ENCODE data around the gene DAZAP1.

The DAZAP1 gene

DNA sequence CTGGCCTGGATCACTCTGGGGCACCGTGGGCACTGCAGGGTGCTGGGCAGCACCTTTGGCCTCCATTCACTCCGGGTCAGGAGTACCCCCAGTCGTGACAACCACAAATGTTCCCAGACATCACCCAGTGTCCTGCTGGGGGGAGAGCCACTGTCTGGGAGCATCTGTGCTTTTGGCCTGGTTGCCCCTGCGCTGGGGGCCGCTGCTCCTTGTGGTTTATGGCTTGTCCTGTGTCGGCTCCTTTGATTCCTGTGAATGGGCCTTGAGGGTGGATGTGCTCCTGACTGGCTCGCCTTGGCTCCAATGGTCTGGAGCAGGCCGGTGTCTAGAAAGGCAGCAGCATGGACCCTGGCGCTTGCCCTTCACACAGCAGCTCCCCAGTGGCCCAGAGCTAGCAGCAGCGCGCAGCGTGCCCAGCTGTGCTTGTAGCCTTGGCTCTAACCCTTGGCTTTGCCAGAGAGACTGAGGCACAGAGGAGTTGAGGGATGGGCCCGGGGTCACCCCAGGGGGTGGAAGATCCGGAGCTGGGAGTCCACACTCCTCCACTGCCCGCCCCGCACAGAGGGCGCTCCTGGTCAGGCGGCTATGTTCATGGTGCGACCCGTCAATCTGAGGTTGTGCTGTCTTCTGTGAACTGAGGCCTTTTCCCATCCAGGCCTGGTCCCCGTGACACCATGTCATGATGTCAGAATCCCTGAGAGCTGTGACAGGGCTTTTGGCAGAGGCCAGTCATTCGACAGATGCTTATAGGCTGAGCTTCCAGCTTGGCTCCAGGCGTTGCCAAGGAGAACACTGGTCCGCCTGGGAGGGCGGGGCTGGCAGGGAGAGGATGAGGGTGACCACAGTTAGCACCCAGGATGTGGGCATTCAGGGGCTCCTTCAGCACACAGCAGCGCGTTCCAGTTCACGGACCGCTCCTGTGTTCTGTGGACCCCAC is 4.1 kb downstream of the DAZAP1 start:
- no peak for DNase-seq (ENCODE audit: low spot score)
- Histone ChIP-seq H3K4ac (ENCODE audit: low read length) (no peak overlapping the region), H4K8ac (ENCODE audit: low read depth, low read length) (peak overlapping the region; percentile 65), H3K79me1 (ENCODE audit: low read depth, low read length) (peaks cover 48% of the 10 kb centered on the region), H2AK5ac (ENCODE audit: low read depth, low read length) (peak overlapping the region; percentile 63), H3K4me3 (ENCODE audit: low read length in 2 of 2) (no peak overlapping the region), H3K36me3 (replicated peaks in 1 of 2; ENCODE audit: control insufficient read depth in 2 of 2, insufficient read depth in 2 of 2, low read length in 2 of 2) (peaks cover 21 to 58% of the 10 kb centered on the region in 2 donors), H2BK5ac (ENCODE audit: low read length) (no peak overlapping the region), H3K9me3 (replicated peaks in 1 of 2; ENCODE audit: control insufficient read depth in 2 of 2, insufficient read depth in 1 of 2, low read depth in 1 of 2, low read length in 2 of 2) (no peaks in the 10 kb centered on the region), H3K9ac (ENCODE audit: low read depth, low read length, poor library complexity) (peak overlapping the region; percentile 70), H3K23ac (ENCODE audit: low read depth, low read length, poor library complexity) (no peak overlapping the region), H3K18ac (ENCODE audit: low read length) (no peak overlapping the region), H2BK120ac (ENCODE audit: low read depth, low read length) (no peak overlapping the region), H3K4me1 (ENCODE audit: control insufficient read depth in 2 of 2, insufficient read depth in 1 of 2, low read depth in 1 of 2, low read length in 2 of 2) (peaks cover 26 to 33% of the 10 kb centered on the region in 2 donors), H3K27ac (replicated peaks; ENCODE audit: low read length) (no peak overlapping the region), H2BK15ac (ENCODE audit: low read length) (no peak overlapping the region), H3K4me2 (ENCODE audit: insufficient read depth, low read length, poor library complexity, severe bottlenecking) (no peak overlapping the region), H3K27me3 (ENCODE audit: control insufficient read depth in 3 of 3, insufficient read depth in 3 of 3, low read depth in 1 of 3, low read length in 3 of 3) (no peaks in the 10 kb centered on the region), H2AFZ (ENCODE audit: low read length) (no peak overlapping the region), H3K14ac (ENCODE audit: low read length) (peak overlapping the region; percentile 21), H2BK12ac (ENCODE audit: low read length) (no peak overlapping the region), H4K91ac (ENCODE audit: low read depth, low read length, poor library complexity) (no peak overlapping the region)
- no CpG with 5 or more reads among the region's 29 CpGs for WGBS, 2 donors (ENCODE audit: extremely low coverage in 2 of 2, insufficient read length in 2 of 2, insufficient replicate concordance in 1 of 2)

DNA sequence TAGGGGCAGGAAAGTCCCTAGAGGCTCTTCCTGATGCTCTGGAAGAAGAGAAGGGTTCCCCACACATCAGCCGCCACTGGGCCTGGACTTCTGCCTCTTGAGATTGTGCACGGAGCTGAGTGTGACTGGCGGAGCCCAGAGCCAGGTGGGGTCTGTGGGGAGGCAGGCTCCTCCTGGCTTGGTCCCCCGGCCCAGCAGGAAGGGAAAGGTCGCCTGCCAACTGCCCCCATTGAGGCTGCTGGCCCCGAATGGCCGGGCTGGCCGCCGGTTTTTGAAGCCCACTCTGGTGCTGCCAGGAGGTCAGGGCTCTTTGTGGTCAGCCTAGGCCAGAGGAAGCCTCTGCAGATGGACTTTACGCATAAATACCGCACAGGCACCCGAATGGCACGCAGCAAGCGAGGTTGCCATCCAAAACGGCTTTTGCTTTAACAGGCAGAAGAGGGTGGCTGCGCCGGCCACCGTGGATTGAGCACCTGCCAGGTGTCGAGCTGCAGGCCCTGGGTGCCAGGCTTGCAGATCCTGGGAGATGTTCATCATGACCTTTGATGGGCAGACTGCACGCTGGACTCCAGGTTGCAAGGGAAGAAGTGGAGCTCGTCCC is 5.0 kb downstream of the DAZAP1 start:
- no CpG with 5 or more reads among the region's 21 CpGs for WGBS, 2 donors (ENCODE audit: extremely low coverage in 2 of 2, insufficient read length in 2 of 2, insufficient replicate concordance in 1 of 2)
- Histone ChIP-seq H2BK120ac (ENCODE audit: low read depth, low read length) (no peak overlapping the region), H3K14ac (ENCODE audit: low read length) (peak overlapping the region; percentile 21), H3K4ac (ENCODE audit: low read length) (no peak overlapping the region), H3K4me1 (ENCODE audit: control insufficient read depth in 2 of 2, insufficient read depth in 1 of 2, low read depth in 1 of 2, low read length in 2 of 2) (peaks cover 27 to 33% of the 10 kb centered on the region in 2 donors), H3K27ac (replicated peaks; ENCODE audit: low read length) (no peak overlapping the region), H3K27me3 (ENCODE audit: control insufficient read depth in 3 of 3, insufficient read depth in 3 of 3, low read depth in 1 of 3, low read length in 3 of 3) (no peaks in the 10 kb centered on the region), H3K23ac (ENCODE audit: low read depth, low read length, poor library complexity) (no peak overlapping the region), H3K4me3 (ENCODE audit: low read length in 2 of 2) (no peak overlapping the region), H3K79me1 (ENCODE audit: low read depth, low read length) (peaks cover 52% of the 10 kb centered on the region), H3K4me2 (ENCODE audit: insufficient read depth, low read length, poor library complexity, severe bottlenecking) (no peak overlapping the region), H2BK15ac (ENCODE audit: low read length) (no peak overlapping the region), H3K18ac (ENCODE audit: low read length) (no peak overlapping the region), H3K36me3 (replicated peaks in 1 of 2; ENCODE audit: control insufficient read depth in 2 of 2, insufficient read depth in 2 of 2, low read length in 2 of 2) (peaks cover 25 to 66% of the 10 kb centered on the region in 2 donors), H4K91ac (ENCODE audit: low read depth, low read length, poor library complexity) (no peak overlapping the region), H3K9me3 (replicated peaks in 1 of 2; ENCODE audit: control insufficient read depth in 2 of 2, insufficient read depth in 1 of 2, low read depth in 1 of 2, low read length in 2 of 2) (no peaks in the 10 kb centered on the region), H2AFZ (ENCODE audit: low read length) (no peak overlapping the region), H2AK5ac (ENCODE audit: low read depth, low read length) (no peak overlapping the region), H4K8ac (ENCODE audit: low read depth, low read length) (peak overlapping the region; percentile 65), H2BK5ac (ENCODE audit: low read length) (no peak overlapping the region), H2BK12ac (ENCODE audit: low read length) (no peak overlapping the region), H3K9ac (ENCODE audit: low read depth, low read length, poor library complexity) (peak overlapping the region; percentile 70)
- no peak for DNase-seq (ENCODE audit: low spot score)

GRCh38 chr19:1412995-1413800 is 5.8 kb downstream of the DAZAP1 start:
- H2AFZ ChIP-seq (ENCODE audit: low read length): no peak overlapping the region
- no peaks in the 10 kb centered on the region for H3K27me3 ChIP-seq (ENCODE audit: control insufficient read depth in 3 of 3, insufficient read depth in 3 of 3, low read depth in 1 of 3, low read length in 3 of 3)
- no peak overlapping the region for H3K4me2 ChIP-seq (ENCODE audit: insufficient read depth, low read length, poor library complexity, severe bottlenecking)
- no peak overlapping the region for H3K27ac ChIP-seq (replicated peaks; ENCODE audit: low read length)
- no peak overlapping the region for H2BK120ac ChIP-seq (ENCODE audit: low read depth, low read length)
- no peaks in the 10 kb centered on the region for H3K9me3 ChIP-seq (replicated peaks in 1 of 2; ENCODE audit: control insufficient read depth in 2 of 2, insufficient read depth in 1 of 2, low read depth in 1 of 2, low read length in 2 of 2)
- no peak overlapping the region for H3K14ac ChIP-seq (ENCODE audit: low read length)
- no peak overlapping the region for H4K91ac ChIP-seq (ENCODE audit: low read depth, low read length, poor library complexity)
- H3K79me1 ChIP-seq (ENCODE audit: low read depth, low read length): peaks cover 56% of the 10 kb centered on the region
- no peak overlapping the region for H2AK5ac ChIP-seq (ENCODE audit: low read depth, low read length)
- no peak for DNase-seq (ENCODE audit: low spot score)
- H3K9ac ChIP-seq (ENCODE audit: low read depth, low read length, poor library complexity): no peak overlapping the region
- peak overlapping the region; percentile 48 for H3K23ac ChIP-seq (ENCODE audit: low read depth, low read length, poor library complexity)
- no peak overlapping the region for H3K4ac ChIP-seq (ENCODE audit: low read length)
- H3K4me3 ChIP-seq (ENCODE audit: low read length in 2 of 2): no peak overlapping the region
- no peak overlapping the region for H2BK12ac ChIP-seq (ENCODE audit: low read length)
- no peak overlapping the region for H2BK5ac ChIP-seq (ENCODE audit: low read length)
- H3K18ac ChIP-seq (ENCODE audit: low read length): no peak overlapping the region
- peaks cover 27 to 33% of the 10 kb centered on the region in 2 donors for H3K4me1 ChIP-seq (ENCODE audit: control insufficient read depth in 2 of 2, insufficient read depth in 1 of 2, low read depth in 1 of 2, low read length in 2 of 2)
- H2BK15ac ChIP-seq (ENCODE audit: low read length): no peak overlapping the region
- peaks cover 25 to 73% of the 10 kb centered on the region in 2 donors for H3K36me3 ChIP-seq (replicated peaks in 1 of 2; ENCODE audit: control insufficient read depth in 2 of 2, insufficient read depth in 2 of 2, low read length in 2 of 2)
- H4K8ac ChIP-seq (ENCODE audit: low read depth, low read length): no peak overlapping the region
- WGBS, 2 donors (ENCODE audit: extremely low coverage in 2 of 2, insufficient read length in 2 of 2, insufficient replicate concordance in 1 of 2): no CpG with 5 or more reads among the region's 36 CpGs
